Liver (tissue), 3 donors: ENCODE results near the gene LARP4.

Experiments used
- ATF3 ChIP-seq: IDR thresholded peaks from 2 replicates; pipeline ENCODE4 v1.6.1; 2016; ENCODE audit warnings: antibody characterized with exemption
- CTCF ChIP-seq: fragments of 150-350 bp; IDR thresholded peaks from 2 replicates; pipeline ENCODE4 v1.5.1; 2017; ENCODE audit warnings: improper control_type of control experiment, low read depth, low read length; ENCODE audit not compliant: missing input control
- EGR1 ChIP-seq, 2 donors: IDR thresholded peaks; 2 replicates each; pipeline ENCODE4 v1.6.1; 2016 to 2018; ENCODE audit warnings: antibody characterized with exemption in 2 of 2, low read depth in 2 of 2
- FOXA1 ChIP-seq: IDR thresholded peaks from 2 replicates; pipeline ENCODE4 v1.6.1; 2016; ENCODE audit warnings: antibody characterized with exemption
- GABPA ChIP-seq, 2 donors: IDR thresholded peaks in 1 of 2; conservative IDR thresholded peaks in 1 of 2; 2 replicates each; pipeline ENCODE4 v1.6.1; 2016; ENCODE audit warnings: antibody characterized with exemption in 2 of 2, mild to moderate bottlenecking in 1 of 2, moderate library complexity in 1 of 2
- HNF4A ChIP-seq, 2 donors: conservative IDR thresholded peaks; 2 replicates each; pipeline ENCODE4 v1.6.1; 2016; ENCODE audit warnings: antibody characterized with exemption in 2 of 2, mild to moderate bottlenecking in 2 of 2
- HNF4G ChIP-seq: IDR thresholded peaks from 2 replicates; pipeline ENCODE4 v1.6.1; 2016; ENCODE audit warnings: antibody characterized with exemption
- MAX ChIP-seq: IDR thresholded peaks from 2 replicates; pipeline ENCODE4 v1.6.1; 2016; ENCODE audit warnings: antibody characterized with exemption
- RAD21 ChIP-seq, 2 donors: IDR thresholded peaks; 2 replicates each; pipeline ENCODE4 v1.6.1; 2016; ENCODE audit warnings: antibody characterized with exemption in 2 of 2, mild to moderate bottlenecking in 2 of 2
- REST ChIP-seq: IDR thresholded peaks from 2 replicates; pipeline ENCODE4 v1.6.1; 2016; ENCODE audit warnings: antibody characterized with exemption, mild to moderate bottlenecking
- SP1 ChIP-seq: IDR thresholded peaks from 2 replicates; pipeline ENCODE4 v1.6.1; 2018; ENCODE audit warnings: antibody characterized with exemption, mild to moderate bottlenecking
- YY1 ChIP-seq: IDR thresholded peaks from 2 replicates; pipeline ENCODE4 v1.6.1; 2016; ENCODE audit warnings: antibody characterized with exemption, mild to moderate bottlenecking
- donor health status: healthy.
- donor health status: healthy.

GRCh38 chr12:50365709-50366406, 34.8 kb upstream of the LARP4 start:
- no peak for TF ChIP-seq REST
- no peak for TF ChIP-seq CTCF
- no peak for TF ChIP-seq GABPA (IDR thresholded peaks at IDR 0.05 in 1 of 2, conservative IDR thresholded peaks at IDR 0.05 in 1 of 2)
- no peak for TF ChIP-seq MAX
- no peak for TF ChIP-seq HNF4A (conservative IDR thresholded peaks at IDR 0.05)
- no peak for TF ChIP-seq ATF3
- no peak for TF ChIP-seq SP1
- TF ChIP-seq RAD21 (IDR thresholded peaks at IDR 0.05) = no peak
- no peak for TF ChIP-seq FOXA1
- TF ChIP-seq HNF4G = no peak
- no peak for TF ChIP-seq EGR1 (IDR thresholded peaks at IDR 0.05; ENCODE audit: low read depth in 2 of 2)
- TF ChIP-seq YY1 = no peak
